Measurements from ENCODE around the gene ADAMTS18.
"Not testable (repeated sequence)": the region's sequence is repeated elsewhere in the genome, so short reads cannot be mapped to it uniquely, and the experiment has no call there.

The ADAMTS18 gene

DNA sequence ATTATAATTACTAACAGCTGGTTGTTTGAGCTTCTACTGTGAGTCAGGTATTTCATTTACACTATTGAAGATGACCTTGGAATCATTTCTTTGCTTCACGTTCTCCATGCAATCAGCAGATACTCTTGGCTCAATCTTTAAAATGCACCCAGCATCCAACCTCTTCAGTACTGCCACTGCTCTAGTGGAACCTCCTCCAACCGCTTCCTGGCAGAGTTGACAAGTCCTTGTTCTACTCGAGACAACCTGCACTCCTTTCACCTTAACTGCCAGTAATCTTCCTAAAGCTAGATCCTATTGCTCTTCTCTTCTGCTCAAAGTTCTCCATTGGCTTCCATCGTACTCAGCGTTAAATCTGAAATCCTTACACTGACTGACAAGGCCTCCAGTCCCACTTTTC, 149.2 kb downstream of the ADAMTS18 start:
- DNase-seq (ENCODE audit: low spot score), result no peak

GRCh38 chr16:77282345-77282744, 152.5 kb downstream of the ADAMTS18 start:
- no peak for DNase-seq (ENCODE audit: low spot score)

GRCh38 chr16:77279316-77279715, 155.5 kb downstream of the ADAMTS18 start:
- DNase-seq (ENCODE audit: low spot score), result not testable (repeated sequence)

- no peak for DNase-seq (ENCODE audit: low spot score)
These were observed 157.3 kb downstream of the ADAMTS18 start for GRCh38 chr16:77277571-77277970.

DNA sequence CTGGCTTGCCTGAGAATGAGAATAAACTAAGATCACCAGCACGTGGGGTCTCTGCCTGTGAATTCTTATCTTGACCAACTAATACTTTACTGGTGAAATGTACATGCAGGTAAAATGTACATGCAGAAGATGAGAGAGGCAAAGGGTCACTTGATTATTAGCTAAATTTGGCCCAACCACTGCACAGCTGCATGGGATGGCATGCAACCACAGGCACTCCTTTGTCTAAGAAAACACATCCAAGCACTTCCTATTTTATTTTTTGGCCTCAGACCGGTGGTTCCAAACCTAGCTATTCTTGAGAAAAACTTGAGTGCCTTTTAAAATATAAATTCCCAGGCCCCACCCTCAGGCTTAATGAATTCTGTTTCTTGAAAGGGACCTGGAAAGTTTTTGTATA, 157.7 kb downstream of the ADAMTS18 start:
- no peak for DNase-seq (ENCODE audit: low spot score)

- peak; percentile 25 for DNase-seq (ENCODE audit: low spot score)
These were observed 158.2 kb downstream of the ADAMTS18 start for GRCh38 chr16:77276661-77277060.

DNA sequence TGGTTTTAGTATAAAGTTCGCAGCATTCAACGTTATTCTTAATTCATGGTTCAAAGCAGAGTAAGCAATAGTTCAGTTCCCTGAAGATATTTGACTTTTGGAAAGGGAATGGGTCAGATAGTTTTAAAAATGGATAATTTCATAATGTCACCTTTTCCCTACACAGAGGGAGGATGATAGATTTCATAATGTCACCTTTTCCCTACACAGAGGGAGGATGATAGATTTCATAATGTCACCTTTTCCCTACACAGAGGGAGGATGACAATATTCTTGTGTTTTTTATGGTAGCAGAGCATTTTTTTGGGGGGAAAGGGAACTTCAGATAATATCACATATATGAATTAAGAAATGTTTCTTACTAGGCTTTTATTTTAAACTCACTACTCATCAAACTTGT, 159.5 kb downstream of the ADAMTS18 start:
- DNase-seq (ENCODE audit: low spot score), result not testable (repeated sequence)

DNA sequence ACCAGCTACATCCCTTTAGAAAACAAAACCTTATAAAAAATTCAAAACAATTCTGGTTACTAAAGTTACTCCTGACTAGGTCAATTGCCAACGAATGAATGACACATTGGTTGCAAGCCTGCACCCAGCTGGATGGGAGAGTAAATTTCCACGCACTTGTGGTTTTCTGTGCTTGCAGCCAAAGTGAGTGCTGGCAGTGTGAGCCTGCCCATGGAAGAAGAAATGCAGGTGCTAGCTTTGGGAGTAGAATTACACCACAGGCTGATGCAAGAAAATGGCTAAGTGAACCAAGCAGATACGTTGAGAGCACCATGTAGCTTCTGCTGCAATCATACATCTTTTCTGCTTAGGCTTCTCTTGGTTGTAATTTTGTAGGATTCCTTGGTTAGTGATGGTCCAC, 161.0 kb downstream of the ADAMTS18 start:
- DNase-seq (ENCODE audit: low spot score), result peak; percentile 50

DNA sequence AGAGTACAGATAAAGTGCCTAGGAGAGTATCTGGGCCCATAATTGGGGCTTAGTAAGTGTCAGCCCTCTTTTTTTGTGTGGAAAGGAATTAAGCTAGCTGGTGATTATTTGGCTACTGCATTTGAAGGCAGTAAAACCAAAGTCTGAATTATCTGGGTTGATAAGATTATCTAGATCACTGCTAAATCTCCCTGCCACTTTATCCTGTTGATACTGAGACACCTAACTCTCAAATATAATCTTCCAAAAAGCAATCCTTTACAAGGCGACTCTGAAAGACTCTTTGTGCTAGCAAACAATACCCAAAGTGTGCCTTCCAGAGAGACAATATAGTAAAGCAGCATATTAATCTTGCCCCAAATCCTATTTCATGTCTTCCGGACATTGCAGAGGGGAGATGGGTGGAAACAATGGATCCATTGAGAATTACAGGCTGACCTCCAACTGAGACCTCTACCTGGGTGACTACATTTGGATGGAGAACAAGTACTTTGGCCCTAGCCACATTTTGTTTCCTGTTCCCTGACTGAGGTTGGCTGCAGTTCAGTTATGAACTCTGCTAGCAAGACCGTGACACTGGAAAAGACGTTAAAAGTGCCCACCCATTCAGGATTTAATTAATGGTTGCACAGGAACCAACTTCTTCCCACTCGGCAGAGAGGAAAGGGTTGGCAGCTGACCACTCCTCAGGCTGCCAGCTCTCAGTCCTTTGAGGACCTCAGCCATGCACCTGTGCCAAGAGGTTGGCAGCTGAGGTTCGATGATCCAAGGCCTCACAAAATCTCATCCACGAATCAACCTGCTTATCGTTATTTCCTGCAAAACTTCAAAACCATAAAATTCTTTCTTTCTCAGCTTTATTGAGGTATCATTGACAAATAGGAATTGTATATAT, 163.1 kb downstream of the ADAMTS18 start:
- no peak for DNase-seq (ENCODE audit: low spot score)

GRCh38 chr16:77266185-77266584, 168.6 kb downstream of the ADAMTS18 start:
- DNase-seq (ENCODE audit: low spot score), result not testable (repeated sequence)

DNA sequence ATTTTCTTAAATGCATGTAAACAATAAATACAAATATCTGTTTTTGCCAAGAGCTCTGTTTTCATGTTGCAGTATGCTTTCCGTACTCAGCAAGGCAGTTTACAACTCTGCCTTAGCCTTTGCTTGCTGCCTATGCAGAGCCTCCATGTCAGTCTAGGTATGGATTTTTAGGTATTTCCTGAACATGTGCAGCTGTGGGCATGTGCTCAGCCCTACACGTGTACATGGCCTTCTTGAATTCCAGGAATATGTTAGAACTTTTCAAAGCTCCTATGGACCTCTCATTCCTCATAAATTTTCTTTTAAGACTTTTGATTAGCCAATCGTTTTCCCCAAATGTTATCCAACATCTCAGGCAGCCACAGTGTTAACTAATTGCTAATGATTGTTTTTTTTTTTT, 171.9 kb downstream of the ADAMTS18 start:
- DNase-seq (ENCODE audit: low spot score), result no peak

GRCh38 chr16:77250400-77250799, 184.4 kb downstream of the ADAMTS18 start:
- no peak for DNase-seq (ENCODE audit: low spot score)

DNA sequence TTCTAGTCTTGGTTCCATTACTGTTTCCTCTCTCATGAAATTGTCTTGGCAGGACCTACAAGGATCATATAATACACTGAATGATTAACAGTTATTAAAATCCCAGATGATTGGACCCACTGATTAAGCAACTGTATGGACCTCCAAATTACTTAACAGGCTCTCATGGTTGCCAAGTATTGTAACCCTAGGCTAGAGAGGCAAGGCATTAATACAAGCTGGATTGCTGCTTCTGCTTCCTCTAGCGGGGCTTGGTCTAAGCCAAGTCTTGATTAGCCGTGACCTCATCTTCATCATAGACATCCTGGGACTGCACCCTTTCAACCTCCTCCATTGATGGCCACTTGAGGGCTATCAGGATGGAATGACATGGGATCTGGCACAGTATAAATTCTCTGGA, 188.7 kb downstream of the ADAMTS18 start:
- no peak for DNase-seq (ENCODE audit: low spot score)

- DNase-seq (ENCODE audit: low spot score), result not testable (repeated sequence)
These were observed 192.4 kb downstream of the ADAMTS18 start for GRCh38 chr16:77242471-77242870.

DNA sequence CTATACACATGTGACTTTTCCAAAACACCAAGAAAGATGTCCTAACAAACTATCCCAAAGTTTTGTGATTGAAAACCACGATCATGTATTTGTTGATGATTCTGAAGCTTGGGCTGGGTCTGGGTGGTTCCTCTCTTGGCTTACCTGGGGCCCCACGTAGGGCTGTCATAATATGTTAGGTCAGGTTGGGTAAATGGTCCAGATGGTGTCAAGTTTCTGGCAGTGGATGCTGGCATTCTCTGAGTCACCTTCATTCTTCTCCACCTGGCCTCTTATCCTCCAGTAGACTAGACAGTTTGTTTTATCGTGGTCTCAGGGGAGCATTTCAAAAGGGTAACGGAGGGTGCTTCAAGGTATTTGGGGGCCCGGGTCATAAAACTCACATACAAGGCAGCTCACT, 196.2 kb downstream of the ADAMTS18 start:
- no peak for DNase-seq (ENCODE audit: low spot score)

- peak; percentile 84 for DNase-seq (ENCODE audit: low spot score)
These were observed 198.7 kb downstream of the ADAMTS18 start for GRCh38 chr16:77236063-77236511.

DNA sequence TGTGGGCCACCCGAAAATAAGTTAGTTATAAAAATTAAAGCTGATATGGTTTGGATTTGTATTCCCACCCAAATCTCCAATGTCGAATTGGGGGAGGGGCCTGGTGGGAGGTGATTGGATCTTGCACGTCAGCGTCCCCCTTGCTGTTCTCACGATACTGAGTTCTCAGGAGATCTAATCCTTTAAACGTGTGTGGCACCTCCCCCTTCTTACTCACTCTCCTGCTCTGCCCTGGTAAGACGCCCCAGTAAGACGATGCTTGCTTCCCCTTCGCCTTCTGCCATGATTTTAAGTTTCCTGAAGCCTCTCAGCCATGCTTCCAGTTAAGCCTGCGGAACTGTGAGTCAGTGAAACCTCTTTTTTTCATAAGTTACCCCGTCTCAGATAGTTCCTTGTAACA, 200.2 kb downstream of the ADAMTS18 start:
- peak; percentile 62 for DNase-seq (ENCODE audit: low spot score)

GRCh38 chr16:77233799-77234519, 200.9 kb downstream of the ADAMTS18 start:
- no peak for DNase-seq (ENCODE audit: low spot score)

Measured in kidney tubule cell (primary cell).